ENCODE results near the gene ANGPTL1. TPM values are rescaled to one million over a fixed set of nuclear protein-coding genes. Genes with fewer than 3 reads are reported as not detected.
A peak's percentile ranks its signal among the peaks of the same experiment; 100 is the strongest.

ANGPTL1 gene
- polyA plus RNA-seq, 1 donor, result 11.0 TPM

DNA sequence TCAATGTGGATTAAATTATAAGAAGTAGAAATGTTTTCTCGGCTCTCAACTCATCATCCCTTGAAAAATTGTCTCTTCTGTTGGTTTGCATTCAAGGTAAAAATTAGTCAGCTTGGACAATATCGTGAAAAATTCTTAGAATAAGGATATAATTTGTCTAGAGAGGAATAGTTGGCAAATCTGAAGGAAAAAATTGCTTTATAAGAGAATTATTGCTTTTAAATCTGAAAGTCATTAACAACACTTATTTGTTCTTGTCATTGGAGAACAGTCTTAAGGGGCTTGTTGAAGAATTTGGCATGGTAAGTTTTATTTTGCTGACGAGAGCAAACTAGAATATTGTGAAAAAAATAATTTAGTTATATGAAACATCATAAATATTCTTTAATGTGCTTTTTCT lies 26.4 kb downstream of the ANGPTL1 start:
- H3K4me1 ChIP-seq (ENCODE audit: control insufficient read depth, insufficient read depth, low read length), result no peaks in the 10 kb centered on the region
- H3K36me3 ChIP-seq (ENCODE audit: control insufficient read depth, insufficient read depth, low read length), result no peaks in the 10 kb centered on the region
- H3K9me3 ChIP-seq (ENCODE audit: control insufficient read depth, low read depth, low read length), result no peaks in the 10 kb centered on the region
- 93% methylated on average over 2 of the region's 3 CpGs for WGBS (ENCODE audit: insufficient coverage, low lambda C conversion rate)
- DNase-seq, result no peak
- no peak overlapping the region for H3K27ac ChIP-seq (ENCODE audit: low read length)
- no peaks in the 10 kb centered on the region for H3K27me3 ChIP-seq (ENCODE audit: control insufficient read depth, insufficient read depth, low read length)
- no peak overlapping the region for H3K4me3 ChIP-seq (ENCODE audit: low read length)

DNA sequence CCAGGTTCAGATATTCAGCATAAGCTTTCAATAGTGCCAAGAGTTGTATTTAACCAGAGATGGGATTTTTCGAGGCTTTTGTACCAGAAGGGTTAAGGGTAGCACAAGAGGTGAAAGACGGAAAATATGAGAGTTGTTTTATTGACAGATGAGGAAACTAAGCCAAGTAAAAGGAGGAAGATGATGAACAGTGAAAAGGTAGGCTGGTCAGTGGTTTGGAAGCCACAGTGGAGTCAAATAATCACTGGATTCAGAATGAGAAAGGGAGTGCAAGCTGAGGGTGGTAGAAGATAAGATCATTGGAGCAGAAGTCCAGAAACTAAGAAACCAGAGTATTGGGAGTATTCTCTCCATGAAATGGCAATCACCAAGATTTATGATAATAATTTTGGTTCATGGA lies 45.7 kb downstream of the ANGPTL1 start:
- WGBS (ENCODE audit: insufficient coverage, low lambda C conversion rate), result 100% methylated on average over 1 of the region's 2 CpGs
- H3K9me3 ChIP-seq (ENCODE audit: control insufficient read depth, low read depth, low read length), result no peaks in the 10 kb centered on the region
- no peak overlapping the region for H3K27ac ChIP-seq (ENCODE audit: low read length)
- H3K4me1 ChIP-seq (ENCODE audit: control insufficient read depth, insufficient read depth, low read length), result no peaks in the 10 kb centered on the region
- no peaks in the 10 kb centered on the region for H3K27me3 ChIP-seq (ENCODE audit: control insufficient read depth, insufficient read depth, low read length)
- peaks cover 4% of the 10 kb centered on the region for H3K36me3 ChIP-seq (ENCODE audit: control insufficient read depth, insufficient read depth, low read length)
- no peak overlapping the region for H3K4me3 ChIP-seq (ENCODE audit: low read length)
- no peak for DNase-seq

DNA sequence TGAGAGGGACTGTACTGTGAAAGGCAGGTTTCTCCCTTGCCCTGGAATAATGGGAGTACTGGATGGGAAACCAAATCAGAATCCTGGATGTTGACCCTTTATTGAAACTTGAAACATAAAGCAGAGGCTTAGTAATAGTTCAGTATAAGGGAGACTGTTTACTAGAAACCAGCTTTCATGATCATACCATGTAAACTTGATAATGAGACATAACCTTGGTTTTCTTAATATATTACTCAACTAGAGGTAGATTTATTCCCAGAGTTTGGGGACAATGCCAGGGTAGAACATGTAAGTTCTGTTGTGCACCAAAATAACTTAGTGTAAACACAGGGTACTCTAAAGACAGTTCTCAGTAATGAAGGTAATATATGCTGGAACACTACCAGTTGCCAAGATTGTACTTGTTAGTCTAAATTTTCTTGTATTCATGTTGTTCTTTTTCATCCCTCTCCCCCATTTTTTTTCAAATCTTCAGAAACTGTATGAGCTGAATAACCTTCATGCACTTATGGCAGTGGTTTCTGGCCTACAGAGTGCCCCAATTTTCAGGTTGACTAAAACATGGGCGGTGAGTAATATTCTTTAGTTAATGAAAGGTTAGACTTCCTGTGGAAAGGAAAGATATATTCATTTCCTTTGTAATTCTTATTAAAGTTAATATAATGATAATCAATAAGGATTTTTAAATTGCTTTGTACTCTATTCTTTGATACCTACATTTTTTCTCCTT lies 49.6 kb downstream of the ANGPTL1 start:
- no peak overlapping the region for H3K4me3 ChIP-seq (ENCODE audit: low read length)
- 100% methylated on average over 1 of the region's 1 CpG for WGBS (ENCODE audit: insufficient coverage, low lambda C conversion rate)

DNA sequence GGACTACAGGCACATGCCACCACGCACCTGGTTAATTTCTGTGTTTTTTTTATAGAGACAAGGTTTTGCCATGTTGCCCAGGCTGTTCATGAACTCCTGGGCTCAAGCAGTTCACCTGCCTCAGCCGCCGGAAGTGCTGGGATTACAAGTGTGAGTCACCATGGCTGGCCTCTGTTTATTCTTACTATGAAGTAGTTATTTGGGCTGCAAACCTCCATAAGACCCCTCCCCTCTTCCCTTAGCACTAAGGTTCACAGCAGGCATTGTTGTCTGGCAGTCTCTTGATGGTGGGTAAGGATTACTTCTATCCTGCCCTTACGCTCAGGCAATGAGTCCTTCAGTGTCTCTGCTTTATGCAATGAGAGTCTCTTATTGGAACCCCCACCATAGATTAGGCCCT lies 51.8 kb downstream of the ANGPTL1 start:
- no CpG with 5 or more reads among the region's 4 CpGs for WGBS (ENCODE audit: insufficient coverage, low lambda C conversion rate)
- H3K27ac ChIP-seq (ENCODE audit: low read length), result no peak overlapping the region
- no peak for DNase-seq
- H3K9me3 ChIP-seq (ENCODE audit: control insufficient read depth, low read depth, low read length), result no peaks in the 10 kb centered on the region
- H3K4me1 ChIP-seq (ENCODE audit: control insufficient read depth, insufficient read depth, low read length), result no peaks in the 10 kb centered on the region
- no peak overlapping the region for H3K4me3 ChIP-seq (ENCODE audit: low read length)
- no peaks in the 10 kb centered on the region for H3K27me3 ChIP-seq (ENCODE audit: control insufficient read depth, insufficient read depth, low read length)
- peaks cover 7% of the 10 kb centered on the region for H3K36me3 ChIP-seq (ENCODE audit: control insufficient read depth, insufficient read depth, low read length)

More for the DNA sequence above, 49.6 kb downstream of the ANGPTL1 start:
- DNase-seq, result no peak
- H3K27me3 ChIP-seq (ENCODE audit: control insufficient read depth, insufficient read depth, low read length), result no peaks in the 10 kb centered on the region
- H3K27ac ChIP-seq (ENCODE audit: low read length), result no peak overlapping the region
- no peaks in the 10 kb centered on the region for H3K4me1 ChIP-seq (ENCODE audit: control insufficient read depth, insufficient read depth, low read length)
- H3K36me3 ChIP-seq (ENCODE audit: control insufficient read depth, insufficient read depth, low read length), result peaks cover 4% of the 10 kb centered on the region
- H3K9me3 ChIP-seq (ENCODE audit: control insufficient read depth, low read depth, low read length), result no peaks in the 10 kb centered on the region

DNA sequence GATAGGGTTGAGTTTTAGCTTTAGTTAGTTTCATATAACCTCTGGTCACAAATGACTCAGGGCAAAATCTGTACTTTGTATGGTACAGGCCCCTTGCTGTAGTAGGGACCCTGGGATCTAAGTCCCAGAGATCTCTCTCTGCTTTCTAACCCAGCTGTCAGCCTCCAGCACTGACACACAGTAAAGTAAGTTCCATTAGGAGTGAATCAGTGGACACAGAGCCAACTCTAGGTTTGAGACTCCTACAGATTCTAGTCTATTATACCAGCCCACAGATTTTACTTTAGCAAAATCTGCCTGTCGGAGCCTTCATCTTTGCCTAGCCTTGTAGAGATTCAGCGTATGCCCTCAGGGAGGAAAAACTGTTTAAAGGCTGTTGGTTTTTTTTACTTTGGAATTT lies 52.5 kb downstream of the ANGPTL1 start:
- Histone ChIP-seq H3K27me3 (ENCODE audit: control insufficient read depth, insufficient read depth, low read length) (no peaks in the 10 kb centered on the region), H3K27ac (ENCODE audit: low read length) (no peak overlapping the region), H3K4me1 (ENCODE audit: control insufficient read depth, insufficient read depth, low read length) (no peaks in the 10 kb centered on the region), H3K9me3 (ENCODE audit: control insufficient read depth, low read depth, low read length) (no peaks in the 10 kb centered on the region), H3K36me3 (ENCODE audit: control insufficient read depth, insufficient read depth, low read length) (peaks cover 7% of the 10 kb centered on the region), H3K4me3 (ENCODE audit: low read length) (no peak overlapping the region)
- DNase-seq, result no peak
- WGBS (ENCODE audit: insufficient coverage, low lambda C conversion rate), result no CpG with 5 or more reads among the region's 2 CpGs

DNA sequence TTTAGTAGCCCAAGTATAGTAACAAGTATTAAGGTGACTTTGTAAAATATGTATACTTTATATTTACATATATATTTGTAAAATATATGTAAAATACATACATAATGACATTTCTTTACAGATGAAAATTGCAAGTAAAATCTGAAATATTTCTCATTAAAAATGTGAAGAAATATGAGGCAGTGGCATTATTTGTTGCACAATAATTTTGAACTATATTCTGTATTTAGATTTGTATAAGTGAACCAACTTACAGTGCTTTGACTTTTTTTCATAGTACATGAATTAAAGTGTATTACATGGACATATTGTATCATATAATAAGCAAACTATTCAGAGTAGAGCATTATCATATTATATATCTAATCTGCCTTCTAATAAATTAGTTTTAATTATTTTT lies 60.3 kb downstream of the ANGPTL1 start:
- Histone ChIP-seq H3K27me3 (ENCODE audit: control insufficient read depth, insufficient read depth, low read length) (no peaks in the 10 kb centered on the region), H3K4me1 (ENCODE audit: control insufficient read depth, insufficient read depth, low read length) (no peaks in the 10 kb centered on the region)

DNA sequence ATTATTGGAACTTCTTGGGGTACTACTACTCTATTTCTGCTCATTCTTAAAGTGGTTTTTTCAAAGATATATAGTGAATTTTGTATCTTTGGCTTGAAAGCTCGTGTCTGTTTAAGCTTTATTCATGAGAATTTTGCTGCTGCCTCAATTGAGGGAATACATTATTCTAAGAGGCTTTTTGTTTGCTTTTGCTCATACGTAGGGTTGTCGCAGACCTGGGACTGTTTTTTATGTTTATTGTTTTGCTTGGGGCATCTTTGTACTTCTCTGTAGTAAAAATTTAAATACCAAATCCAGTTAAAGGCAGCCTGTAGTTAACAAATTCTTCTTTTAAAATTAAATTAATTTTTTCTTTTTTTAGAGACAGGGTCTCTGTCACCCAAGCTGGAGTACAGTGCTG lies 62.3 kb downstream of the ANGPTL1 start:
- Histone ChIP-seq H3K27ac (ENCODE audit: low read length) (no peak overlapping the region), H3K4me3 (ENCODE audit: low read length) (no peak overlapping the region), H3K4me1 (ENCODE audit: control insufficient read depth, insufficient read depth, low read length) (no peaks in the 10 kb centered on the region), H3K36me3 (ENCODE audit: control insufficient read depth, insufficient read depth, low read length) (peaks cover 10% of the 10 kb centered on the region), H3K27me3 (ENCODE audit: control insufficient read depth, insufficient read depth, low read length) (no peaks in the 10 kb centered on the region), H3K9me3 (ENCODE audit: control insufficient read depth, low read depth, low read length) (no peaks in the 10 kb centered on the region)
- WGBS (ENCODE audit: insufficient coverage, low lambda C conversion rate), result 100% methylated on average over 2 of the region's 3 CpGs
- no peak for DNase-seq

More for the DNA sequence above, 60.3 kb downstream of the ANGPTL1 start:
- Histone ChIP-seq H3K4me3 (ENCODE audit: low read length) (no peak overlapping the region), H3K9me3 (ENCODE audit: control insufficient read depth, low read depth, low read length) (no peaks in the 10 kb centered on the region), H3K36me3 (ENCODE audit: control insufficient read depth, insufficient read depth, low read length) (peaks cover 14% of the 10 kb centered on the region), H3K27ac (ENCODE audit: low read length) (no peak overlapping the region)
- no peak for DNase-seq

DNA sequence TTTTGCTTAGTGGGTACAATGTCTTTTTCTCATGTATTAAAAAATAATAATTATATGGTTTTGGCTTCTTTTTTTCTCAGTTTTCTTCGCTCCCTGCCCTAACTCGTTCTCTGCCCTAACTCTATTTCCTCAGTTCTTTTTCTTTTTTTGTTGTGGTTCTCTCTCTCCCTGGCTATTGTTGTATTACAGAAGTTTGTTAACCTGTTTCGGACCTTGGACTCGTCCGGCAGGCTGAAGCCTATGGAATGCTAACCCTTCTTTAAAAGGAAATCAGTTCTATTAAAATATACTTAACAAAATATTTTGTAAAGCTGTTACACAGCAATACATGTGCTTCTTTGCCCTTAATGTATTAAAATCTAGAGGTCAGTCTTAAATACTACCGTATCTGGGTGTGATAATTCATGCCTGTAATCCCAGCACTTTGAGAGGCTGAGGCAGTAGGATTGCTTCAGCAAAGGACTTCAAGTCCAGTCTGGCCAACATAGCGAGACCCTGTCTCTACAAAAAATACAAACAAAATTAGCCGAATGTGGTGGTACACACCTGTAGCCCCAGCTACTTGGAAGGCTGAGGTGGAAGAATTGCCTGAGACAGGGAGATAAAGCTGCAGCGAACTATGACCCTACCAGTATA lies 64.1 kb downstream of the ANGPTL1 start:
- H3K27ac ChIP-seq (ENCODE audit: low read length), result no peak overlapping the region
- peak in 1 of 2 donors; percentile 6 for DNase-seq
- no peaks in the 10 kb centered on the region for H3K9me3 ChIP-seq (ENCODE audit: control insufficient read depth, low read depth, low read length)
- WGBS (ENCODE audit: insufficient coverage, low lambda C conversion rate), result 94% methylated on average over 2 of the region's 9 CpGs
- H3K36me3 ChIP-seq (ENCODE audit: control insufficient read depth, insufficient read depth, low read length), result peaks cover 8% of the 10 kb centered on the region
- no peaks in the 10 kb centered on the region for H3K4me1 ChIP-seq (ENCODE audit: control insufficient read depth, insufficient read depth, low read length)
- H3K4me3 ChIP-seq (ENCODE audit: low read length), result no peak overlapping the region
- H3K27me3 ChIP-seq (ENCODE audit: control insufficient read depth, insufficient read depth, low read length), result no peaks in the 10 kb centered on the region

DNA sequence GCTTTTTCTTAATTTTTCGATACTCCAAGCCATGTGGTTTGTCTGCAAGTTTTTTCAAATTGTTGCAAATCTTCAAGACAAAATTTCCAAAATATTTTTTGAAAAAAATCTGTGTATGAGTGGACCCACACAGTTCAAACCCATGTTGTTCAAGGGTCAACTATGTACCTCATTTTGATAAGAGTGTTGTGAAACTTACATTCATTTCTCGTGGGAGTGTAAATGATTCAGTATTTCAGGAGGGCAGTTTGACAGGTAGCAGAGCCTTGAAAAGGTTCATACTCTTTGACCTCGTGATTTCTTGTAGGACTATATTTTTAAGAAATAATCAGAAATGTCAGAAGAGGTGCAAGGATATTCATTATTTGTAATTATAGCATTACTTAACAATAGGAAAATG lies 68.0 kb downstream of the ANGPTL1 start:
- H3K9me3 ChIP-seq (ENCODE audit: control insufficient read depth, low read depth, low read length), result no peaks in the 10 kb centered on the region
- no peak for DNase-seq
- 70% methylated on average over 2 of the region's 3 CpGs for WGBS (ENCODE audit: insufficient coverage, low lambda C conversion rate)

More for the DNA sequence above, 68.0 kb downstream of the ANGPTL1 start:
- no peaks in the 10 kb centered on the region for H3K27me3 ChIP-seq (ENCODE audit: control insufficient read depth, insufficient read depth, low read length)
- H3K27ac ChIP-seq (ENCODE audit: low read length), result no peak overlapping the region
- no peak overlapping the region for H3K4me3 ChIP-seq (ENCODE audit: low read length)
- no peaks in the 10 kb centered on the region for H3K4me1 ChIP-seq (ENCODE audit: control insufficient read depth, insufficient read depth, low read length)
- no peaks in the 10 kb centered on the region for H3K36me3 ChIP-seq (ENCODE audit: control insufficient read depth, insufficient read depth, low read length)
